ENCODE measurements around the gene TANGO6.
"Not testable (repeated sequence)": the region's sequence is repeated elsewhere in the genome, so short reads cannot be mapped to it uniquely, and the experiment has no call there.

The TANGO6 gene

DNA sequence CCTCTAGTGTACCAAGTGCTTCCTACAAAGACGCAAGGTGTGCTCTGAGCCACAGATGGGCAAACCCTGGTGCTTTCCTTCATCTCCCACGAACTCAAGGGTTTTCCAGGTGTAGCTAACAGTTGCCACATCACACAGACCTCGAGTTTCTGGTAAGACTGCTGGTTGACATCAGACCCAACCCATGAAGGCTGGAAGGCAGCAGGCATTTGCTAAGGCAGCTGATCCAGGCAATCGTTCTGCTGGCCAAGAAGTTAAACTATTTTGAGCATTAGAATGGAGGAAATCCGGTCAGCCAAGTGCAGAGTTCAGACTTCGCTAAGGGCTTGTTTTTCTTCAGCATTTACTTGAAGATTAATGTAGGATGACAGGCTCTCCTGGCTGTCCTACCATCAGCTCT is 273.6 kb downstream of the TANGO6 start:
- Histone ChIP-seq H3K4me3 (ENCODE audit: low read length in 2 of 2) (no peak overlapping the region), H3K9me3 (ENCODE audit: control insufficient read depth in 2 of 2, low read length in 2 of 2) (no peaks in the 10 kb centered on the region), H3K27me3 (ENCODE audit: control insufficient read depth in 1 of 2, insufficient read depth in 2 of 2, low read length in 2 of 2) (no peaks in the 10 kb centered on the region), H3K4me1 (ENCODE audit: control insufficient read depth, insufficient read depth, low read length) (peaks cover 7% of the 10 kb centered on the region), H3K9ac (ENCODE audit: low read length in 2 of 2) (no peak overlapping the region), H3K27ac (ENCODE audit: low read length) (no peak overlapping the region), H3K36me3 (ENCODE audit: control insufficient read depth in 2 of 2, insufficient read depth in 2 of 2, low read length in 2 of 2) (peaks cover 48 to 49% of the 10 kb centered on the region in 2 donors)

DNA sequence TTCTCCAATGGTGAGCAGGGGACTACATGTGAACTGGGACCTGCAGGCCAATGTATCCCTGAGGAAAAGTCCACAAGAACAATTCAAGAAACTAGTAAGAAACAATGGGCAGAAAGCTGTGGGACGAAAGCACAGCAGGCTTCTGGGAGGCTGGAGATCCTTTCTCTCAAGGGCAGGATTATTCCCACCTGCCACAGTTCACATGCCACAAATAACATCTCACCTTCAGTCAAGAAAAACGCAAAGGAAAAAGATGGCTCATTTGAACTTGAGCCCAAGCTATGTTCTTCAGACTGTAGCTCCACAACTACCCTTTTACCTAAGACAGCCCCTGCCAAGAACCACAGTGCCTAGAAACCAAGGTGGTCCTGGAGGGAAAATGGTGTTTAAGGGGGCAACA is 275.1 kb downstream of the TANGO6 start:
- H3K36me3 ChIP-seq (ENCODE audit: control insufficient read depth in 2 of 2, insufficient read depth in 2 of 2, low read length in 2 of 2) = peaks cover 43 to 47% of the 10 kb centered on the region in 2 donors

DNA sequence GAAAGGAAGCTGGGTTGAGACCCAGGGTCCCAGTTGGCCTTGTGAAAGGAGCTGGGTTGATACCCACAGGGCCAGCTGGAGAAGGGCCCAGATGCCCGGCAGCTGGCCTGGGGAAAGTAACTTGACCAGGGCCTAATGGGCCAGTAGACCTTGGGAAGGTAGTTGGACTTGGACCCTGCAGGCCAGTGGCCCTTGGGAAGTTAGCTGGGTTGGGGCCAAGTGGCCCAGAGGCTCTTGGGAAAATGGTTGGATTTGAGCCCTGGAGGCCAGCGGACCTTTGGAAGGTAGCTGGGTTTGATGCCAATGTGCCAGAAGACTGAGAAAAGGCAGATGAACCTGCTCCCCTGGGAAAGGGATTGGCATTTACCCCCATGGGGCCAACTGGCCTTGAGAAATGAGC is 275.7 kb downstream of the TANGO6 start:
- Histone ChIP-seq H3K9me3 (ENCODE audit: control insufficient read depth in 2 of 2, low read length in 2 of 2) (no peaks in the 10 kb centered on the region), H3K4me1 (ENCODE audit: control insufficient read depth, insufficient read depth, low read length) (peaks cover 7% of the 10 kb centered on the region), H3K27me3 (ENCODE audit: control insufficient read depth in 1 of 2, insufficient read depth in 2 of 2, low read length in 2 of 2) (no peaks in the 10 kb centered on the region), H3K36me3 (ENCODE audit: control insufficient read depth in 2 of 2, insufficient read depth in 2 of 2, low read length in 2 of 2) (peaks cover 40 to 44% of the 10 kb centered on the region in 2 donors), H3K4me3 (ENCODE audit: low read length in 2 of 2) (no peak overlapping the region), H3K9ac (ENCODE audit: low read length in 2 of 2) (no peak overlapping the region), H3K27ac (ENCODE audit: low read length) (no peak overlapping the region)

More for the DNA sequence above, 275.1 kb downstream of the TANGO6 start:
- Histone ChIP-seq H3K27ac (ENCODE audit: low read length) (no peak overlapping the region), H3K9me3 (ENCODE audit: control insufficient read depth in 2 of 2, low read length in 2 of 2) (no peaks in the 10 kb centered on the region), H3K27me3 (ENCODE audit: control insufficient read depth in 1 of 2, insufficient read depth in 2 of 2, low read length in 2 of 2) (no peaks in the 10 kb centered on the region), H3K4me3 (ENCODE audit: low read length in 2 of 2) (no peak overlapping the region), H3K9ac (ENCODE audit: low read length in 2 of 2) (no peak overlapping the region), H3K4me1 (ENCODE audit: control insufficient read depth, insufficient read depth, low read length) (peaks cover 7% of the 10 kb centered on the region)

DNA sequence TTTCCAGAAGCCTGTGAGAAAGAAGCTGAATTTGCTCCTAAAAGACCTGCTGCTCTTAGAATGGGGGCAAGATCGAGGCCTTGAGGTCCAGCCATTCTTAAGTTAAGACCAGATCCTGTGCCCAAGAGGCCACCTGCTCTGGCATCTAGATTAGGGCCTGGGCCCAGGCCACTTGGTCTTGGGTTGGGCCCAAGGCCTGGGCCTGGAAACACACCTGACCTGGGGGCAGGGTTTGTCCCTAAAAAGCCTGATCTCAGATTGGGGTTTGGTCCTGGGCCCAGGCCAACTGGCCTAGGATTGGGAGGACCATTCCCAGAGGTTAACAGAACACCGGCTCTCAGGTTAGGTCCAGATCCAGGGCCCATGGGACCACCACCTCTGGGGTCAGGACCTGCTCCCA is 276.2 kb downstream of the TANGO6 start:
- Histone ChIP-seq H3K9ac (ENCODE audit: low read length in 2 of 2) (no peak overlapping the region), H3K4me1 (ENCODE audit: control insufficient read depth, insufficient read depth, low read length) (peaks cover 7% of the 10 kb centered on the region), H3K4me3 (ENCODE audit: low read length in 2 of 2) (no peak overlapping the region), H3K9me3 (ENCODE audit: control insufficient read depth in 2 of 2, low read length in 2 of 2) (no peaks in the 10 kb centered on the region), H3K36me3 (ENCODE audit: control insufficient read depth in 2 of 2, insufficient read depth in 2 of 2, low read length in 2 of 2) (peaks cover 34 to 39% of the 10 kb centered on the region in 2 donors), H3K27ac (ENCODE audit: low read length) (no peak overlapping the region), H3K27me3 (ENCODE audit: control insufficient read depth in 1 of 2, insufficient read depth in 2 of 2, low read length in 2 of 2) (no peaks in the 10 kb centered on the region)

DNA sequence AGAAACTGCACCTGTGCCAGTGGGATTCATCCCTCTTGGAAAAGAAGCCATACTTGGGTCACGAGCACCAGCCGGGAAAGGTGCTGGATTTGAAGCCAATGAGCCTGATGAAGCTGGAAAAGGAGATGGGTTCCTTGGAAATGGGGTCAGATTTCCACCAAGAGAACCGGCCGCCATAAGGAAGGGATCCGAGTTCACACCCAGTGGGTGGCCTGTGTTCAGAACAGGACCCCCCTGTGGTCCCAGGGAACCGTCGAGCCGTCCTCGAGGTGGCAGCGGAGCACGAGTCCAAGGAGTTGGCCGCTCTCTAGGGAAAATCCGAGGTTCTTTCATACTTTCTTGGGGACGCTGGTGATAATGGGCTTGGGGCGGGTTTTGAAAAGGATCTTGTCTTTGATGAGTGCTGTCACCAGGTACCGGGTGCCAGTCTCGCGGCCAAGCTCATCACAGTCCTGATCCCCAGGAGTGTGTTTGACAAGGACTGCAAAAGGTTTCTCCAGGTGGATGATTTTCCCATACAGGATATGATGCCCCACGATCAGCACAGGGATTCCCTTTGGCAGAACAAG is 276.8 kb downstream of the TANGO6 start:
- no peak overlapping the region for H3K27ac ChIP-seq (ENCODE audit: low read length)
- peaks cover 7% of the 10 kb centered on the region for H3K4me1 ChIP-seq (ENCODE audit: control insufficient read depth, insufficient read depth, low read length)
- no peak overlapping the region for H3K9ac ChIP-seq (ENCODE audit: low read length in 2 of 2)
- no peaks in the 10 kb centered on the region for H3K9me3 ChIP-seq (ENCODE audit: control insufficient read depth in 2 of 2, low read length in 2 of 2)
- H3K4me3 ChIP-seq (ENCODE audit: low read length in 2 of 2) = no peak overlapping the region
- no peaks in the 10 kb centered on the region for H3K27me3 ChIP-seq (ENCODE audit: control insufficient read depth in 1 of 2, insufficient read depth in 2 of 2, low read length in 2 of 2)
- H3K36me3 ChIP-seq (ENCODE audit: control insufficient read depth in 2 of 2, insufficient read depth in 2 of 2, low read length in 2 of 2) = peaks cover 30 to 35% of the 10 kb centered on the region in 2 donors

DNA sequence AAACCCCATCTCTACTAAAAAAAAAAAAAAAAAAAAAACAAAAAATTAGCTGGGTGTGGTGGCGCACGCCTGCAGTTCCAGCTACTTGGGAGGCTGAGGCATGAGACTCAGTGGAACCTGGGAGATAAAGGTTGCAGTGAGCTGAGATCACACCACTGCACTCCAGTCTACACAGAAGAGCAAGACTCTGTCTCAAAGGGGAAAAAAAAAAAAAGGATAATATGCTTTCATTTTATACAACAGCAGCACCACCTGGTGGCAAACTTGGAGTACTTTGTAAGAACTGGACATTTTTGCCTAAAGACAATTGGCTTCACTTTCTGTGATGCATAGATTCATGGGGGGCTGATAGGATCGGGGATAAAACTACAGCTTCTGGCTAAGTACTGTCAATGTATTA is 280.6 kb downstream of the TANGO6 start:
- Histone ChIP-seq H3K9me3 (ENCODE audit: control insufficient read depth in 2 of 2, low read length in 2 of 2) (no peaks in the 10 kb centered on the region), H3K27ac (ENCODE audit: low read length) (no peak overlapping the region), H3K4me1 (ENCODE audit: control insufficient read depth, insufficient read depth, low read length) (peaks cover 6% of the 10 kb centered on the region), H3K9ac (ENCODE audit: low read length in 2 of 2) (no peak overlapping the region), H3K4me3 (ENCODE audit: low read length in 2 of 2) (no peak overlapping the region), H3K27me3 (ENCODE audit: control insufficient read depth in 1 of 2, insufficient read depth in 2 of 2, low read length in 2 of 2) (no peaks in the 10 kb centered on the region), H3K36me3 (ENCODE audit: control insufficient read depth in 2 of 2, insufficient read depth in 2 of 2, low read length in 2 of 2) (peaks cover 10 to 19% of the 10 kb centered on the region in 2 donors)

DNA sequence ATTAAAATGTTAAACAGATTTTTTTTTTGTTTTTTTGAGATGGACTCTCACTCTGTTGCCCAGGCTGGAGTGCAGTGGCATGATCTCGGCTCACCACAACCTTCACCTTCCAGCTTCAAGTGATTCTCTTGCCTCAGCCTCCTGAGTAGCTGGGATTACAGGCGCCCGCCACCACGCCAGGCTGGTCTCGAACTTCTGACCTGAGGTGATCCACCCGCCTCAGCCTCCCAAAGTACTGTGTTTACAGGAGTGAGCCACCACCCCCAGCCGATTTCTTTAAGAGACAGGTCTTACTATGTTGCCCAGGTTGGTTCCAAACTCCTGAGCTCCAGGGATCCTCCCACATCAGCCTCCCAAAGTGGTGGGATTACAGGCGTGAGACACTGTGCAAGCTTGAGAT is 281.1 kb downstream of the TANGO6 start:
- H3K36me3 ChIP-seq (ENCODE audit: control insufficient read depth in 2 of 2, insufficient read depth in 2 of 2, low read length in 2 of 2) = peaks cover 8 to 16% of the 10 kb centered on the region in 2 donors
- H3K27ac ChIP-seq (ENCODE audit: low read length); H3K4me1 ChIP-seq (ENCODE audit: control insufficient read depth, insufficient read depth, low read length); H3K9me3 ChIP-seq (ENCODE audit: control insufficient read depth in 2 of 2, low read length in 2 of 2); H3K9ac ChIP-seq (ENCODE audit: low read length in 2 of 2); H3K27me3 ChIP-seq (ENCODE audit: control insufficient read depth in 1 of 2, insufficient read depth in 2 of 2, low read length in 2 of 2); H3K4me3 ChIP-seq (ENCODE audit: low read length in 2 of 2): not testable (repeated sequence)

DNA sequence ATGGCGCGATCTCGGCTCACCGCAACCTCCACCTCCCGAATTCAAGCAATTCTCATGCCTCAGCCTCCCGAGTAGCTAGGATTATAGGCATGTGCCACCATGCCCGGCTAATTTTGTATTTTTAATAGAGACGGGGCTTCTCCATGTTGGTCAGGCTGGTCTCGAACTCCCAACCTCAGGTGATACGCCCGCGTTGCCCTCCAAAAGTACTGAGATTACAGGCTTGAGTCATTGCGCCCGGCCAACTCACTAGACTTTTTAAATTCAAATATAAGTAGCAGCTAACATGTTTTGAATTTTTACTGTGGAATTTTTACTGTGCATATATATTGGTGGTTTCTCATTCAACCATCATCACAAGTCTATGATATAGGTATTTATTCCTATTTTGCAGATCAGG is 281.6 kb downstream of the TANGO6 start:
- H3K27me3 ChIP-seq (ENCODE audit: control insufficient read depth in 1 of 2, insufficient read depth in 2 of 2, low read length in 2 of 2); H3K9me3 ChIP-seq (ENCODE audit: control insufficient read depth in 2 of 2, low read length in 2 of 2); H3K4me1 ChIP-seq (ENCODE audit: control insufficient read depth, insufficient read depth, low read length); H3K27ac ChIP-seq (ENCODE audit: low read length); H3K9ac ChIP-seq (ENCODE audit: low read length in 2 of 2); H3K4me3 ChIP-seq (ENCODE audit: low read length in 2 of 2): not testable (repeated sequence)
- peaks cover 6 to 11% of the 10 kb centered on the region in 2 donors for H3K36me3 ChIP-seq (ENCODE audit: control insufficient read depth in 2 of 2, insufficient read depth in 2 of 2, low read length in 2 of 2)

DNA sequence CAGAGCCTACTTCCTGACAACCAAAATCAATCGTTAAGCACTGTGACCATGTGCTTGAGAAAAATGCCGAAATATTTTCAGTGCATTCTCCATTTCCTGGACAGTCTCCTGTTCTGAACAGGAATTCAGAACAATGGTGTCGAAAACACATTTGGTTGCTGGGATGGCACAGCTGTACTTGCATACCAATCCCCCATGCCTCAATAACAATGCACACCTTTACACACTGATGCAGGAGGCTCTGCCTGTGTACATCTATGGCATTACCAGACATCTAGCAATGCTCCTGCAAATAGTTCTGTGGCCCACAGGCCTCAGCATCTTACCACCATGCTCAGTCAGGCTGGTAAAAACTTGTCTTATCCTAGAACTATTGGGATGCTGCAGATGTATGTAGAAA is 282.9 kb downstream of the TANGO6 start:
- no peak overlapping the region for H3K4me3 ChIP-seq (ENCODE audit: low read length in 2 of 2)
- no peak overlapping the region for H3K27ac ChIP-seq (ENCODE audit: low read length)
- no peak overlapping the region for H3K9ac ChIP-seq (ENCODE audit: low read length in 2 of 2)
- H3K4me1 ChIP-seq (ENCODE audit: control insufficient read depth, insufficient read depth, low read length) = no peaks in the 10 kb centered on the region
- H3K9me3 ChIP-seq (ENCODE audit: control insufficient read depth in 2 of 2, low read length in 2 of 2) = no peaks in the 10 kb centered on the region
- no peaks in the 10 kb centered on the region for H3K27me3 ChIP-seq (ENCODE audit: control insufficient read depth in 1 of 2, insufficient read depth in 2 of 2, low read length in 2 of 2)
- peaks cover 0 to 2% of the 10 kb centered on the region in 2 donors for H3K36me3 ChIP-seq (ENCODE audit: control insufficient read depth in 2 of 2, insufficient read depth in 2 of 2, low read length in 2 of 2)

DNA sequence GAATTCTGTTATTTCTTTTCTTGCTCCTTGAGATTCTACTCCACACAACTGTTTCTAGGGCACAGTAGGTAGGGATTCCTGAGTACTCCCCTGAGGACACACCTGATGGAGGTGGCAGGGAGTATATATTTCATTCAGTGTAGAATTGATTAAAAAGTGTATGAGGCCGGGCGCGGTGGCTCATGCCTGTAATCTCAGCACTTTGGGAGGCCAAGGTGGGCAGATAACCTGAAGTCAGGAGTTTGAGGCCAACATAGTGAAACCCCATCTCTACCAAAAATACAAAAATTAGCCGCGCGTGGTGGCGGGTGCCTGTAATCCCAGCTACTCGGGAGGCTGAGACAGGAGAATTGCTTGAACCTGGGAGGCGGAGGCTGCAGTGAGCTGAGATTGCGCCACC is 283.5 kb downstream of the TANGO6 start:
- not testable (repeated sequence) for H3K4me3 ChIP-seq (ENCODE audit: low read length in 2 of 2); H3K27ac ChIP-seq (ENCODE audit: low read length); H3K9ac ChIP-seq (ENCODE audit: low read length in 2 of 2); H3K9me3 ChIP-seq (ENCODE audit: control insufficient read depth in 2 of 2, low read length in 2 of 2); H3K4me1 ChIP-seq (ENCODE audit: control insufficient read depth, insufficient read depth, low read length); H3K27me3 ChIP-seq (ENCODE audit: control insufficient read depth in 1 of 2, insufficient read depth in 2 of 2, low read length in 2 of 2); H3K36me3 ChIP-seq (ENCODE audit: control insufficient read depth in 2 of 2, insufficient read depth in 2 of 2, low read length in 2 of 2)

DNA sequence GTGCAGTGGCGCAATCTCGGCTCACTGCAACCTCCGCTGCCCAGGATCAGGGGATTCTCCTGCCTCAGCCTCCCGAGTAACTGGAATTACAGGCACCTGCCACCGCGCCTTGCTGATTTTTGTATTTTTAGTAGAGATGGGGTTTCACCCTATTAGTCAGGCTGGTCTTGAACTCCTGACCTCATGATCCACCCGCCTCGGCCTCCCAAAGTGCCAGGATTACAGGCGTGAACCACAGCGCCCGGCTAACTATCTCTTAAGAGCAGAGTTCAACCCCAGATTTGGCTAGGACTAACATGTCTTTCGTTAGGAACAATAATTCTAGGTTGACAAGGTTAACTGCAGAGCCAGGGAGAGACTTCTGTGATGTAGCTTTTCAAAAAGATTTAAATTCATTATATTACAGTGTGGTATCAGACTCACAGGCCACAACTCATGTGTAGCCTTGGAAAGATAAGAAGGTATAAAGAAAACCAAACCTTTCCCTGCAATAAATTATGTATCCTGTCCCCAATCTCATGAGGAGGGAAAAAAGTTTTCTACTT is 284.7 kb downstream of the TANGO6 start:
- no peaks in the 10 kb centered on the region for H3K9me3 ChIP-seq (ENCODE audit: control insufficient read depth in 2 of 2, low read length in 2 of 2)
- H3K27ac ChIP-seq (ENCODE audit: low read length) = no peak overlapping the region
- H3K9ac ChIP-seq (ENCODE audit: low read length in 2 of 2) = no peak overlapping the region
- H3K27me3 ChIP-seq (ENCODE audit: control insufficient read depth in 1 of 2, insufficient read depth in 2 of 2, low read length in 2 of 2) = no peaks in the 10 kb centered on the region
- no peak overlapping the region for H3K4me3 ChIP-seq (ENCODE audit: low read length in 2 of 2)
- peaks cover 0 to 2% of the 10 kb centered on the region in 2 donors for H3K36me3 ChIP-seq (ENCODE audit: control insufficient read depth in 2 of 2, insufficient read depth in 2 of 2, low read length in 2 of 2)
- H3K4me1 ChIP-seq (ENCODE audit: control insufficient read depth, insufficient read depth, low read length) = peaks cover 2% of the 10 kb centered on the region
